Measurements from ENCODE around the gene SLC6A3.

DNA sequence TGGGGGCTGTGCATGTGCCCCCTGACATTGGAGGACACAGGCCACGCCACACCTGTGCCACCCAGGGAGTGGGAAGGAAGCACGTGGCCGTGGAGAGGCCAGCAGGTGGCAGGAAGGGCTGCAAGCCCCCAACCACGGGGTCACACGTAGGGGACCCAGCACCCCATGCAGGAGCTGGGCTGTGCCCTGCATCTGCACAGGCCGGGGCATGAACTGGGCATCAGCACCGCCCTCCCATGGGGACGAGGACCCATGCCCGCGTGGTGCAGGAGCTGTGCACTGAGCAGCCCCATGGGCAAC, 86.6 kb downstream of the SLC6A3 start:
- TF ChIP-seq, protein P1, sequence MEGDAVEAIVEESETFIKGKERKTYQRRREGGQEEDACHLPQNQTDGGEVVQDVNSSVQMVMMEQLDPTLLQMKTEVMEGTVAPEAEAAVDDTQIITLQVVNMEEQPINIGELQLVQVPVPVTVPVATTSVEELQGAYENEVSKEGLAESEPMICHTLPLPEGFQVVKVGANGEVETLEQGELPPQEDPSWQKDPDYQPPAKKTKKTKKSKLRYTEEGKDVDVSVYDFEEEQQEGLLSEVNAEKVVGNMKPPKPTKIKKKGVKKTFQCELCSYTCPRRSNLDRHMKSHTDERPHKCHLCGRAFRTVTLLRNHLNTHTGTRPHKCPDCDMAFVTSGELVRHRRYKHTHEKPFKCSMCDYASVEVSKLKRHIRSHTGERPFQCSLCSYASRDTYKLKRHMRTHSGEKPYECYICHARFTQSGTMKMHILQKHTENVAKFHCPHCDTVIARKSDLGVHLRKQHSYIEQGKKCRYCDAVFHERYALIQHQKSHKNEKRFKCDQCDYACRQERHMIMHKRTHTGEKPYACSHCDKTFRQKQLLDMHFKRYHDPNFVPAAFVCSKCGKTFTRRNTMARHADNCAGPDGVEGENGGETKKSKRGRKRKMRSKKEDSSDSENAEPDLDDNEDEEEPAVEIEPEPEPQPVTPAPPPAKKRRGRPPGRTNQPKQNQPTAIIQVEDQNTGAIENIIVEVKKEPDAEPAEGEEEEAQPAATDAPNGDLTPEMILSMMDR (conservative IDR thresholded peaks at IDR 0.05; ENCODE audit: low read length), result no peak
- no peak for TF ChIP-seq EZH2phosphoT487 (IDR thresholded peaks at IDR 0.05; ENCODE audit: borderline replicate concordance)
